Loucy (cell line): ENCODE data around the gene ECHS1.

Source experiments
- H2AFZ ChIP-seq: fragments of 200-600 bp; sonication (generic); 2 replicates; pipeline ENCODE4 v1.6.0; 2016; ENCODE audit warnings: antibody characterized with exemption, mild to moderate bottlenecking, low read length, moderate library complexity
- H3F3A ChIP-seq: fragments of 200-600 bp; 2 replicates; pipeline ENCODE4 v1.6.0; 2016; ENCODE audit warnings: antibody characterized with exemption, low read depth, mild to moderate bottlenecking
- H3K27me3 ChIP-seq: fragments of 200-600 bp; sonication (generic); 2 replicates; pipeline ENCODE4 v1.6.1; 2014; ENCODE audit warnings: low read length, mild to moderate bottlenecking; ENCODE audit not compliant: insufficient read depth, poor library complexity, severe bottlenecking
- H3K36me3 ChIP-seq: fragments of 200-600 bp; sonication (generic); 2 replicates; pipeline ENCODE4 v1.6.1; 2016; ENCODE audit warnings: low read length; ENCODE audit not compliant: insufficient read depth
- H3K4me1 ChIP-seq: fragments of 200-600 bp; sonication (generic); 2 replicates; pipeline ENCODE4 v1.5.1; 2014; ENCODE audit warnings: low read length, mild to moderate bottlenecking; ENCODE audit not compliant: insufficient read depth, poor library complexity, severe bottlenecking
- H3K4me2 ChIP-seq: fragments of 200-600 bp; sonication (generic); 2 replicates; pipeline ENCODE4 v1.6.0; 2014; ENCODE audit warnings: antibody characterized with exemption, low read length, low read depth, mild to moderate bottlenecking; ENCODE audit not compliant: poor library complexity, severe bottlenecking
- H3K4me3 ChIP-seq: fragments of 200-600 bp; sonication (generic); 2 replicates; pipeline ENCODE4 v1.5.1; 2014; ENCODE audit warnings: low read length, mild to moderate bottlenecking, mixed read lengths; ENCODE audit not compliant: poor library complexity, severe bottlenecking
- H3K79me2 ChIP-seq: fragments of 200-600 bp; sonication (generic); 2 replicates; pipeline ENCODE4 v1.6.1; 2014; ENCODE audit warnings: low read length; ENCODE audit not compliant: insufficient read depth
- H3K9ac ChIP-seq: fragments of 200-600 bp; sonication (generic); 2 replicates; pipeline ENCODE4 v1.6.0; 2014; ENCODE audit warnings: mild to moderate bottlenecking, low read depth, low read length, moderate library complexity; ENCODE audit not compliant: poor library complexity, severe bottlenecking
- H3K9me2 ChIP-seq: fragments of 200-600 bp; sonication (generic); replicated peaks from 2 replicates; pipeline ENCODE4 v1.6.1; 2016; ENCODE audit warnings: low read depth, low read length, mixed read lengths
- H3K9me3 ChIP-seq: fragments of 200-600 bp; sonication (generic); 2 replicates; pipeline ENCODE4 v1.6.1; 2014; ENCODE audit warnings: mild to moderate bottlenecking, antibody characterized with exemption, low read length, low read depth; ENCODE audit not compliant: insufficient read depth
- H4K20me1 ChIP-seq: fragments of 200-600 bp; sonication (generic); 2 replicates; pipeline ENCODE4 v1.6.0; 2014; ENCODE audit warnings: antibody characterized with exemption, low read length, mild to moderate bottlenecking; ENCODE audit not compliant: insufficient read depth, poor library complexity, severe bottlenecking
- EZH2phosphoT487 ChIP-seq: fragments of 200-600 bp; IDR thresholded peaks from 2 replicates; pipeline ENCODE4 v1.6.1; 2018; ENCODE audit warnings: antibody characterized with exemption, mild to moderate bottlenecking, moderate library complexity, borderline replicate concordance
- TF ChIP-seq, protein P1 (sequence below): fragments of 200-600 bp; sonication (generic); conservative IDR thresholded peaks from 2 replicates; pipeline ENCODE4 v1.5.1; 2014; ENCODE audit warnings: mild to moderate bottlenecking, antibody characterized with exemption, low read length

ECHS1 gene

DNA sequence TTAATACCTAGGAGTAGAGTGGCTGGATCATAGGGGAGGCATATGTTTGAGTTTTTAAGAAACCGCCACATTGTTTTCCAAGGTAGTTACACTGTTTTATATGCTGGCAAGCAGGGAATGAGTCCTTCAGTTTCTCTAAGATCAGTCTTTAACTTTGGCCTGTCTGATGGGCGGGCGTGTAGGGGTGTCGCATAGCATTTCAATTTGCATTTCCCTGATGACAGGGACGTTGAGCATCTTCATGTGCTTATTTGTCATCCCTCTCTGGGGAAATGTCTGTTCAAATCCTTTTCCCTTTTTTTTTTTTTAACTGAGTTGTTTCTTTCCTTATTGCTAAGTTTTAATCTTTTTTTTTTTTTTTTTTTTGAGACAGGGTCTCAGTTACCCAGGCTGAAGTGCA lies 30.6 kb upstream of the ECHS1 start:
- Histone ChIP-seq H4K20me1 (peaks cover 5% of the 10 kb centered on the region), H3K27me3 (no peaks in the 10 kb centered on the region), H3K4me1 (peaks cover 20% of the 10 kb centered on the region), H3K79me2 (peaks cover 19% of the 10 kb centered on the region), H3K9ac (no peak overlapping the region), H3F3A (no peaks in the 10 kb centered on the region), H3K9me3 (no peaks in the 10 kb centered on the region), H3K4me2 (no peak overlapping the region), H2AFZ (no peak overlapping the region), H3K36me3 (peaks cover 16% of the 10 kb centered on the region; the same call in 1 of the 2 replicates), H3K4me3 (no peak overlapping the region), H3K9me2 (no peaks in the 10 kb centered on the region)
- TF ChIP-seq EZH2phosphoT487: no peak
- TF ChIP-seq, protein P1, sequence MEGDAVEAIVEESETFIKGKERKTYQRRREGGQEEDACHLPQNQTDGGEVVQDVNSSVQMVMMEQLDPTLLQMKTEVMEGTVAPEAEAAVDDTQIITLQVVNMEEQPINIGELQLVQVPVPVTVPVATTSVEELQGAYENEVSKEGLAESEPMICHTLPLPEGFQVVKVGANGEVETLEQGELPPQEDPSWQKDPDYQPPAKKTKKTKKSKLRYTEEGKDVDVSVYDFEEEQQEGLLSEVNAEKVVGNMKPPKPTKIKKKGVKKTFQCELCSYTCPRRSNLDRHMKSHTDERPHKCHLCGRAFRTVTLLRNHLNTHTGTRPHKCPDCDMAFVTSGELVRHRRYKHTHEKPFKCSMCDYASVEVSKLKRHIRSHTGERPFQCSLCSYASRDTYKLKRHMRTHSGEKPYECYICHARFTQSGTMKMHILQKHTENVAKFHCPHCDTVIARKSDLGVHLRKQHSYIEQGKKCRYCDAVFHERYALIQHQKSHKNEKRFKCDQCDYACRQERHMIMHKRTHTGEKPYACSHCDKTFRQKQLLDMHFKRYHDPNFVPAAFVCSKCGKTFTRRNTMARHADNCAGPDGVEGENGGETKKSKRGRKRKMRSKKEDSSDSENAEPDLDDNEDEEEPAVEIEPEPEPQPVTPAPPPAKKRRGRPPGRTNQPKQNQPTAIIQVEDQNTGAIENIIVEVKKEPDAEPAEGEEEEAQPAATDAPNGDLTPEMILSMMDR: no peak

- H4K20me1 ChIP-seq: peaks cover 5% of the 10 kb centered on the region
- H3K9me3 ChIP-seq: no peaks in the 10 kb centered on the region
- H3K9me2 ChIP-seq: no peaks in the 10 kb centered on the region
- no peak overlapping the region for H3K4me3 ChIP-seq
- H3K4me2 ChIP-seq: no peak overlapping the region
- H3K36me3 ChIP-seq: peaks cover 17% of the 10 kb centered on the region
- TF ChIP-seq EZH2phosphoT487: no peak
- TF ChIP-seq, protein P1: no peak
- no peak overlapping the region for H2AFZ ChIP-seq
- H3K79me2 ChIP-seq: peaks cover 19% of the 10 kb centered on the region; the same call in 1 of the 2 replicates
- no peak overlapping the region for H3K9ac ChIP-seq
- H3F3A ChIP-seq: no peaks in the 10 kb centered on the region
- no peaks in the 10 kb centered on the region for H3K27me3 ChIP-seq
- peaks cover 23% of the 10 kb centered on the region for H3K4me1 ChIP-seq
Observed at GRCh38 chr10:133403359-133403758, 30.2 kb upstream of the ECHS1 start.

DNA sequence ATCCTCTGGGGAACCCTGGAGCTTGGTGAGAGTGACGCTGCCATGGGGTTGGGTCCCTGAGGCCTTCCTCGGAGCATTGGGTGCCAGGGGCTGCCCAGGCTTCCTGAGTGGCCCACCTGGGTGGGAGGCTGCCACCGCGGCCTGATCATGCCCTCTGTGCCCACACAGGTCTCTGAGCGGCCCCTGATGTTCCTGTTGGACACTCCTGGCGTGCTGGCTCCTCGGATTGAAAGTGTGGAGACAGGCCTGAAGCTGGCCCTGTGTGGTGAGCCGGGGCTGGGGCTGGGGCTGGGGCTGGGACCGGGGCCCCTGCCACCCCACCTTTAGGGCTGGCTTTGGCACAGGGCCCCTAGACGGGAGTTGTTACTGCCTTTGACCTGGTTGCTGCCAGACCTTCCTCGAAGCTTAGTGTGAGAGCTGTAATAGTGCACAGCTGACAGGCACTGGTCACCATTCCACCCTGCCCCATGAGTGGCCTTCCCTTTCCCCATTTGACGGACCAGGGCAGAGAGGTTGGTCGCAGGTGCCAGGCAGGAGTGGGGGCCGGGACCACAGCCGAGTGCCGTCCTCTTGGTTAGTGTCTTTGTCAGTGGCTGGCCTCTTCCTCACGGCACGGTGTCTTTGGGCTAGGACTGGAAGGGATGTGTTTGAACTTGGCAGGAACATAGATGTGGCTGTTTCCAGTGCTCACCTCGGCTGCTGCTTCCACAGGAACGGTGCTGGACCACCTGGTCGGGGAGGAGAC lies 29.0 kb upstream of the ECHS1 start:
- Histone ChIP-seq H4K20me1 (peaks cover 5% of the 10 kb centered on the region), H3K9me2 (no peaks in the 10 kb centered on the region), H3F3A (no peaks in the 10 kb centered on the region), H3K4me2 (no peak overlapping the region), H3K79me2 (peaks cover 21% of the 10 kb centered on the region; the same call in 1 of the 2 replicates), H3K4me1 (peaks cover 23% of the 10 kb centered on the region), H3K4me3 (no peak overlapping the region), H3K9ac (no peak overlapping the region), H3K9me3 (no peaks in the 10 kb centered on the region), H3K36me3 (peaks cover 18% of the 10 kb centered on the region), H3K27me3 (no peaks in the 10 kb centered on the region), H2AFZ (no peak overlapping the region)
- no peak for TF ChIP-seq EZH2phosphoT487
- TF ChIP-seq, protein P1: no peak
